Astrocyte (in vitro differentiated cells and primary cell): ENCODE measurements around the gene CPM.

ENCODE experiments used
- CTCF ChIP-seq: IDR thresholded peaks from 2 replicates; pipeline ENCODE4 v1.5.1; 2011; ENCODE audit warnings: low read depth, mild to moderate bottlenecking, inconsistent platforms, low read length, moderate library complexity; ENCODE audit not compliant: insufficient read depth
- EZH2 ChIP-seq: IDR thresholded peaks from 2 replicates; pipeline ENCODE4 v1.6.1; 2012; ENCODE audit warnings: mild to moderate bottlenecking, low read length, inconsistent platforms; ENCODE audit not compliant: insufficient read depth

GRCh38 chr12:68893741-68894140 lies 39.2 kb downstream of the CPM start:
- TF ChIP-seq CTCF (no peak), EZH2 (no peak)
